HG03378 (cell line): ENCODE data around the gene ARHGEF11.
A peak's percentile ranks its signal among the peaks of the same experiment; 100 is the strongest.

Experiments used
- ATAC-seq: cut with Tn5 transposase; IDR thresholded peaks from one replicate; pipeline ENCODE4 v1.9.1; 2021; ENCODE audit warnings: mild to moderate bottlenecking, moderate library complexity; ENCODE audit not compliant: unreplicated experiment

The ARHGEF11 gene

GRCh38 chr1:156898161-156898566 is 147.4 kb downstream of the ARHGEF11 start:
- no peak for ATAC-seq

- no peak for ATAC-seq
These were observed 148.3 kb downstream of the ARHGEF11 start for GRCh38 chr1:156897078-156897825.

GRCh38 chr1:156896490-156897033 is 149.0 kb downstream of the ARHGEF11 start:
- ATAC-seq: no peak

GRCh38 chr1:156895927-156896326 is 149.6 kb downstream of the ARHGEF11 start:
- ATAC-seq: no peak

GRCh38 chr1:156895455-156895812 is 150.1 kb downstream of the ARHGEF11 start:
- ATAC-seq: no peak

GRCh38 chr1:156894711-156895454 is 150.7 kb downstream of the ARHGEF11 start:
- no peak for ATAC-seq

GRCh38 chr1:156894001-156894400 is 151.5 kb downstream of the ARHGEF11 start:
- no peak for ATAC-seq

GRCh38 chr1:156893048-156893953 is 152.2 kb downstream of the ARHGEF11 start, which contains the start of gene PEAR1:
TSS of gene PEAR1 (plus strand) at chr1:156893718. CDS start at chr1:156903927, 10,209 bp downstream.
- no peak for ATAC-seq

- peak; percentile 62 for ATAC-seq
These were observed 153.1 kb downstream of the ARHGEF11 start for GRCh38 chr1:156892190-156893047.

GRCh38 chr1:156889802-156890580 is 155.6 kb downstream of the ARHGEF11 start:
- no peak for ATAC-seq

GRCh38 chr1:156887734-156888133 is 157.8 kb downstream of the ARHGEF11 start:
- no peak for ATAC-seq

GRCh38 chr1:156887317-156887716 is 158.2 kb downstream of the ARHGEF11 start:
- no peak for ATAC-seq

GRCh38 chr1:156886583-156887281 is 158.8 kb downstream of the ARHGEF11 start:
- no peak for ATAC-seq

GRCh38 chr1:156885880-156886355 is 159.6 kb downstream of the ARHGEF11 start:
- no peak for ATAC-seq

- no peak for ATAC-seq
These were observed 160.2 kb downstream of the ARHGEF11 start for GRCh38 chr1:156885314-156885713.
